Keratinocyte (primary cell): ENCODE data around the gene AOAH. TPM values are rescaled to one million over a fixed set of nuclear protein-coding genes. Genes with fewer than 3 reads are reported as not detected.

Experiments
- DNase-seq: peaks from one replicate; pipeline ENCODE4 v3.0.0-alpha.2; 2011; ENCODE audit warnings: low read depth, missing footprints, low spot score
- FAIRE-seq: peaks from 2 replicates; lab custom pipeline; 2011; peaks lifted over from hg19 to GRCh38; lab: Jason Lieb, UNC
- H2AFZ ChIP-seq: 2 replicates; pipeline ENCODE4 v1.6.0; 2012; ENCODE audit warnings: low read length, control low read depth, inconsistent platforms; ENCODE audit not compliant: control insufficient read depth
- H3K27ac ChIP-seq: 2 replicates; pipeline ENCODE4 v1.5.1; 2011; ENCODE audit warnings: low read length; ENCODE audit not compliant: control insufficient read depth, insufficient read depth
- H3K27me3 ChIP-seq: 3 replicates; pipeline ENCODE4 v1.6.0; 2011; ENCODE audit warnings: low read length; ENCODE audit not compliant: control insufficient read depth, insufficient read depth; ENCODE audit errors: extremely low read depth
- H3K36me3 ChIP-seq, 2 experiments: 2 replicates in 1 of 2; 3 replicates in 1 of 2; pipeline ENCODE4 v1.5.1; 2011; ENCODE audit warnings: low read length in 2 of 2, mild to moderate bottlenecking in 1 of 2; ENCODE audit not compliant: control insufficient read depth in 2 of 2, insufficient read depth in 2 of 2; ENCODE audit errors: extremely low read depth in 1 of 2
- H3K4me1 ChIP-seq: 3 replicates; pipeline ENCODE4 v1.5.1; 2011; ENCODE audit warnings: low read length; ENCODE audit not compliant: control insufficient read depth, insufficient read depth; ENCODE audit errors: extremely low read depth
- H3K4me2 ChIP-seq: 3 replicates; pipeline ENCODE4 v1.6.0; 2011; ENCODE audit warnings: low read depth, low read length; ENCODE audit not compliant: control insufficient read depth, insufficient read depth; ENCODE audit errors: extremely low read depth
- H3K4me3 ChIP-seq, 3 experiments: fragments of 200-600 bp in 1 of 3; sonication (generic) in 1 of 3; 2 replicates in 2 of 3; 3 replicates in 1 of 3; pipeline ENCODE4 v1.5.1; 2011 to 2016; ENCODE audit warnings: low read length in 3 of 3, mild to moderate bottlenecking in 3 of 3, control low read depth in 2 of 3, inconsistent platforms in 1 of 3, low read depth in 1 of 3, mixed read lengths in 1 of 3, mixed run types in 1 of 3, moderate library complexity in 1 of 3; ENCODE audit not compliant: control insufficient read depth in 2 of 3, insufficient read depth in 2 of 3; ENCODE audit errors: extremely low read depth in 1 of 3
- H3K79me2 ChIP-seq: 2 replicates; pipeline ENCODE4 v1.6.0; 2012; ENCODE audit warnings: low read length; ENCODE audit not compliant: control insufficient read depth, insufficient read depth
- H3K9ac ChIP-seq: 3 replicates; pipeline ENCODE4 v1.6.0; 2011; ENCODE audit warnings: low read length; ENCODE audit not compliant: control insufficient read depth, insufficient read depth; ENCODE audit errors: extremely low read depth
- H3K9me1 ChIP-seq: 3 replicates; pipeline ENCODE4 v1.6.0; 2011; ENCODE audit warnings: low read length; ENCODE audit not compliant: control insufficient read depth, insufficient read depth; ENCODE audit errors: extremely low read depth
- H3K9me3 ChIP-seq: 2 replicates; pipeline ENCODE4 v1.5.1; 2012; ENCODE audit warnings: low read depth, low read length; ENCODE audit not compliant: control insufficient read depth
- H4K20me1 ChIP-seq: 3 replicates; pipeline ENCODE4 v1.6.0; 2011; ENCODE audit warnings: low read length; ENCODE audit not compliant: control insufficient read depth, insufficient read depth; ENCODE audit errors: extremely low read depth
- CTCF ChIP-seq, 3 experiments: IDR thresholded peaks in 1 of 3; conservative IDR thresholded peaks in 1 of 3; optimal IDR thresholded peaks in 1 of 3; 2 replicates in 2 of 3; 3 replicates in 1 of 3; pipeline versions ENCODE3 to v1.5.1; 2011; ENCODE audit warnings: low read length in 3 of 3, mild to moderate bottlenecking in 3 of 3, moderate library complexity in 2 of 3, control low read depth in 1 of 3, inconsistent platforms in 1 of 3; ENCODE audit not compliant: insufficient read depth in 2 of 3; ENCODE audit errors: extremely low read depth in 1 of 3
- EZH2 ChIP-seq: IDR thresholded peaks from one replicate; pipeline ENCODE4 v1.6.1; 2012; ENCODE audit warnings: inconsistent platforms, mild to moderate bottlenecking, low read length, moderate library complexity
- dilution Hi-C: fragments of 300-500 bp; cut with MboI; formaldehyde crosslinking; loops from one replicate; pipeline ENCODE4 v1.7.0; 2020; ENCODE audit warnings: low sequenced_read_pairs; ENCODE audit not compliant: extremely low pct_ligation_motif_present
- polyA plus RNA-seq, 5 experiments: library from polyadenylated mRNA; depleted of rRNA in 3 of 5; stranded (reverse) in 3 of 5; stranded (forward) in 1 of 5; unstranded in 1 of 5; fragments of >200 nt; gene quantifications; 1 replicate in 1 of 5; 2 replicates in 3 of 5; 3 replicates in 1 of 5; pipeline versions ENCODE4 v1.2.1 to v1.2.3, GENCODE V29; 2011 to 2012; ENCODE audit warnings: missing spikeins in 2 of 5, low read depth in 1 of 5, low replicate concordance in 1 of 5

Gene AOAH
- polyA plus RNA-seq, 1 donor (not counting 4 experiments of a cell fraction or from before 2014, with no cell fraction given), result 0.43 TPM

GRCh38 chr7:36573066-36573465 is 151.2 kb downstream of the AOAH start:
- H4K20me1 ChIP-seq, result no peaks in the 10 kb centered on the region
- dilution Hi-C loops, result no loop called here
- no peak for TF ChIP-seq CTCF (optimal IDR thresholded peaks at IDR 0.05 in 1 of 3, IDR thresholded peaks at IDR 0.05 in 1 of 3, conservative IDR thresholded peaks at IDR 0.05 in 1 of 3; ENCODE audit: extremely low read depth in 1 of 3, insufficient read depth in 2 of 3, low read length in 3 of 3)
- no peak for TF ChIP-seq EZH2
- H3K27me3 ChIP-seq, result no peaks in the 10 kb centered on the region
- no peak overlapping the region for H3K4me3 ChIP-seq
- no peaks in the 10 kb centered on the region for H3K79me2 ChIP-seq
- H3K9ac ChIP-seq, result no peak overlapping the region
- H3K36me3 ChIP-seq, result no peaks in the 10 kb centered on the region
- no peak overlapping the region for H3K4me2 ChIP-seq
- H3K27ac ChIP-seq, result no peak overlapping the region
- no peak overlapping the region for H2AFZ ChIP-seq
- H3K4me1 ChIP-seq, result no peaks in the 10 kb centered on the region
- DNase-seq (no peak), FAIRE-seq (no peak)
- H3K9me1 ChIP-seq, result no peaks in the 10 kb centered on the region
- no peaks in the 10 kb centered on the region for H3K9me3 ChIP-seq

- Histone ChIP-seq H4K20me1 (no peaks in the 10 kb centered on the region), H3K9me1 (no peaks in the 10 kb centered on the region), H2AFZ (no peak overlapping the region), H3K4me3 (no peak overlapping the region), H3K36me3 (no peaks in the 10 kb centered on the region), H3K79me2 (no peaks in the 10 kb centered on the region), H3K4me1 (no peaks in the 10 kb centered on the region), H3K27me3 (no peaks in the 10 kb centered on the region), H3K27ac (no peak overlapping the region), H3K9ac (no peak overlapping the region), H3K9me3 (no peaks in the 10 kb centered on the region), H3K4me2 (no peak overlapping the region)
- FAIRE-seq, result no peak
- dilution Hi-C loops, result no loop called here
- DNase-seq, result no peak
- no peak for TF ChIP-seq CTCF (optimal IDR thresholded peaks at IDR 0.05 in 1 of 3, IDR thresholded peaks at IDR 0.05 in 1 of 3, conservative IDR thresholded peaks at IDR 0.05 in 1 of 3; ENCODE audit: extremely low read depth in 1 of 3, insufficient read depth in 2 of 3, low read length in 3 of 3)
- no peak for TF ChIP-seq EZH2
Measured at GRCh38 chr7:36571190-36571560, 153.1 kb downstream of the AOAH start.
